Thyroid gland (tissue), 4 donors: Measurements from ENCODE around the gene LIMS1.

Experiments used
- CTCF ChIP-seq, 6 experiments: fragments of 200-600 bp in 3 of 6; fragments of 450-650 bp in 3 of 6; sonication (generic) in 3 of 6; IDR thresholded peaks; one replicate each; pipeline ENCODE4 v1.5.1; 2016 to 2019; ENCODE audit warnings: antibody characterized with exemption in 6 of 6, mild to moderate bottlenecking in 2 of 6, inconsistent platforms in 1 of 6, moderate library complexity in 1 of 6
- POLR2A ChIP-seq, 2 donors: fragments of 450-650 bp; IDR thresholded peaks; one replicate each; pipeline ENCODE4 v1.6.1; 2017; ENCODE audit warnings: antibody characterized with exemption in 2 of 2, mild to moderate bottlenecking in 2 of 2, moderate library complexity in 1 of 2

DNA sequence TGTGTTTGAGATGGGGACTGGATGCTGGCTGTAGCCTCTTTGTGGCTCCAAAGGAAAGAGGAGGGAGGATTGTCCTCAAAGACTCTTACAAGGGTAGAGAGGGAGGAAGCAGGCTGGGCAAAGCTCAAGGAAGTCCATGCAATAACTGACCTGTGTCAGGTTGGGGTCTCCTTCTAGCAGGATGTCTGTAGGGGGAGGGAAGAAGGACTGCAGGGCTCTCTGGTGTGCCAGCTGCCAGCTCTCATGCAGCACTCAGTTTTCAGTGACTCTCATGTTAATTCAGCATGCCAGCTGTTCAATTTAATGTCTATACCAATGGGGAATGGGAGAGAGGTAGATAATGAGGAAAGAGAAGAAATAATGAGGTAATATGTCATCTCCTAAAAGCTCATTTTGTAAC, 99.7 kb downstream of the LIMS1 start:
- TF ChIP-seq CTCF (IDR thresholded peaks at IDR 0.05) (no peak), POLR2A (IDR thresholded peaks at IDR 0.05) (no peak)
